Thoracic aorta (tissue), 2 donors: ENCODE data around the gene STIM1. TPM values are rescaled to one million over a fixed set of nuclear protein-coding genes. Genes with fewer than 3 reads are reported as not detected.

Experiments
- ATAC-seq: fragments of 150-250 bp; one replicate; pipeline ENCODE4 v1.8.0; 2017; ENCODE audit warnings: low read depth; ENCODE audit not compliant: insufficient number of reproducible peaks, low FRiP score
- DNase-seq: peaks from one replicate; pipeline ENCODE4 v3.0.0-alpha.2; 2020; ENCODE audit warnings: low spot score
- H3K27ac ChIP-seq, 2 donors: fragments of 200-600 bp; sonication (generic); 1 replicate in 1 of 2; 2 replicates in 1 of 2; pipeline ENCODE4 v1.5.1; 2016; ENCODE audit warnings: mild to moderate bottlenecking in 2 of 2, moderate library complexity in 2 of 2
- H3K27me3 ChIP-seq: fragments of 200-600 bp; sonication (generic); replicated peaks from 2 replicates; pipeline ENCODE4 v1.6.0; 2016; ENCODE audit warnings: mild to moderate bottlenecking; ENCODE audit not compliant: insufficient read depth
- H3K36me3 ChIP-seq: fragments of 200-600 bp; sonication (generic); one replicate; pipeline ENCODE4 v1.5.1; 2016
- H3K4me1 ChIP-seq, 2 donors: fragments of 200-600 bp; sonication (generic); 1 replicate in 1 of 2; 2 replicates in 1 of 2; pipeline versions ENCODE4 v1.5.1 to v1.6.0; 2016; ENCODE audit warnings: low read depth in 2 of 2, mild to moderate bottlenecking in 1 of 2; ENCODE audit not compliant: control insufficient read depth in 1 of 2
- H3K4me3 ChIP-seq: fragments of 200-600 bp; sonication (generic); 2 replicates; pipeline ENCODE4 v1.5.1; 2016; ENCODE audit warnings: mild to moderate bottlenecking
- H3K9me3 ChIP-seq: fragments of 200-600 bp; sonication (generic); 2 replicates; pipeline ENCODE4 v1.5.1; 2016
- CTCF ChIP-seq: fragments of 200-600 bp; sonication (generic); IDR thresholded peaks from one replicate; pipeline ENCODE4 v1.5.1; 2019; ENCODE audit warnings: antibody characterized with exemption
- total RNA-seq, 2 donors: library from RNA; depleted of rRNA; stranded (reverse); fragments of >200 nt; gene quantifications; one replicate each; pipeline versions ENCODE4 v1.1.0 to v1.2.3, GENCODE V29; 2016

The STIM1 gene
- total RNA-seq, 2 donors from 2014 or later: 53.8 to 63.0 TPM

GRCh38 chr11:3817181-3817800 is 38.2 kb upstream of the STIM1 start:
- TF ChIP-seq CTCF: no peak
- ATAC-seq: no peak

GRCh38 chr11:3820971-3821370 is 34.5 kb upstream of the STIM1 start:
- Histone ChIP-seq H3K9me3 (no peaks in the 10 kb centered on the region), H3K4me3 (no peak overlapping the region), H3K27ac (no peak overlapping the region), H3K36me3 (no peaks in the 10 kb centered on the region), H3K4me1 (no peaks in the 10 kb centered on the region), H3K27me3 (no peaks in the 10 kb centered on the region)
- ATAC-seq (no peak), DNase-seq (no peak)
- no peak for TF ChIP-seq CTCF

More at GRCh38 chr11:3817181-3817800, 38.2 kb upstream of the STIM1 start:
- no peaks in the 10 kb centered on the region for H3K36me3 ChIP-seq
- no peak overlapping the region for H3K27ac ChIP-seq
- DNase-seq: no peak
- H3K4me1 ChIP-seq: no peaks in the 10 kb centered on the region
- no peaks in the 10 kb centered on the region for H3K27me3 ChIP-seq
- H3K4me3 ChIP-seq: no peak overlapping the region
- H3K9me3 ChIP-seq: no peaks in the 10 kb centered on the region

- ATAC-seq: no peak
- no peak for DNase-seq
These were observed 33.2 kb upstream of the STIM1 start for GRCh38 chr11:3822312-3822711.

DNA sequence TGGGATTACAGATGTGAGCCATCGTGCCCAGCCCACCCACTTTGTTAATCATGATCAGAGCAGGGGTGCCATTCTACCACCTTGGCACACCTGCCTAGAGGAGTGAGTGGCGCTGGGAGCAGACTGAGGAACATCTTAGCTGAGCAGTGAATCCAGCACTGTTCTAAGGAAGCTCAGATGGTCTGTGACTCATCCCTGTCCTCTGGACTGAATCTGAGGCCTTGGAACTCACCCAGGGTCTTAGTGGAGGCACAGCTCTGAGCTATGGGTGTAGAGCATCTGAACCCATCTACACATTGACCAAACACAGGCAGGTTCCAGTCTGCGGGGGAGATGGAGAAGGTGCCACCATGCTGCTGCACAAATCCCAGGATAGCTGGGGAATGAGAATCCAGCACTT is 32.2 kb upstream of the STIM1 start:
- DNase-seq (no peak), ATAC-seq (no peak)
- Histone ChIP-seq H3K4me1 (no peaks in the 10 kb centered on the region), H3K9me3 (no peaks in the 10 kb centered on the region), H3K27ac (no peak overlapping the region), H3K4me3 (no peak overlapping the region), H3K27me3 (no peaks in the 10 kb centered on the region), H3K36me3 (peaks cover 20% of the 10 kb centered on the region)
- TF ChIP-seq CTCF: no peak

More at GRCh38 chr11:3822312-3822711, 33.2 kb upstream of the STIM1 start:
- no peak for TF ChIP-seq CTCF
- Histone ChIP-seq H3K36me3 (peaks cover 11% of the 10 kb centered on the region), H3K4me1 (no peaks in the 10 kb centered on the region), H3K4me3 (no peak overlapping the region), H3K27ac (no peak overlapping the region), H3K27me3 (no peaks in the 10 kb centered on the region), H3K9me3 (no peaks in the 10 kb centered on the region)

DNA sequence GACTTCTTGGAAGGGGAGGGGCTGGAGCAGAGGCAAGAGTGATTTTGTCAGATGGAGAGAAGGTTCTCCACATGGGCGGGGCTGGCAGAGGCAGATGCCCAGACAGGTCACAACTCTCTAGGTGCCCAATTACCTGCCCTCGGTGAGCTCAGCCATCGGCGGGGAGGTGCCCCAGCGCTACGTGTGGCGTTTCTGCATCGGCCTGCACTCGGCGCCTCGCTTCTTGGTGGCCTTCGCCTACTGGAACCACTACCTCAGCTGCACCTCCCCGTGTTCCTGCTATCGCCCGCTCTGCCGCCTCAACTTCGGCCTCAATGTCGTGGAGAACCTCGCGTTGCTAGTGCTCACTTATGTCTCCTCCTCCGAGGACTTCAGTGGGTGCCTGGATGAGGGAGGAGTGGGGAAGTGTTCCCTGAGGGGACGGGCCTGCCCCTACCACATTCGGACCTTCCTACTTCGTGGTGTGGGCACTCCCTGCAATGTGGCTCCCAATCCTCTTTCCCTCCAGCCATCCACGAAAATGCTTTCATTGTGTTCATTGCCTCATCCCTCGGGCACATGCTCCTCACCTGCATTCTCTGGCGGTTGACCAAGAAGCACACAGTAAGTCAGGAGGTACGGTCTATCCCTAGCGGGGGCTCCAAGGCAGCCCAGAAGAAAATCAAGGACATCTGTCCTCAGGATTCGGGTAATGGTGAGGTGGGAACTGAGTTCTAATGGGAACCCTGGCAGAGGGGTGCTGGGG is 31.5 kb upstream of the STIM1 start:
- no peak overlapping the region for H3K4me3 ChIP-seq
- ATAC-seq (no peak), DNase-seq (no peak)
- peaks cover 20% of the 10 kb centered on the region for H3K36me3 ChIP-seq
- H3K4me1 ChIP-seq: no peaks in the 10 kb centered on the region
- no peak for TF ChIP-seq CTCF
- H3K27ac ChIP-seq: no peak overlapping the region
- H3K9me3 ChIP-seq: no peaks in the 10 kb centered on the region
- H3K27me3 ChIP-seq: no peaks in the 10 kb centered on the region
